Measurements from ENCODE around the gene KDM2A. TPM values are rescaled to one million over a fixed set of nuclear protein-coding genes. Genes with fewer than 3 reads are reported as not detected.

KDM2A gene
- total RNA-seq, 1 donor from 2014 or later = 28.1 TPM

DNA sequence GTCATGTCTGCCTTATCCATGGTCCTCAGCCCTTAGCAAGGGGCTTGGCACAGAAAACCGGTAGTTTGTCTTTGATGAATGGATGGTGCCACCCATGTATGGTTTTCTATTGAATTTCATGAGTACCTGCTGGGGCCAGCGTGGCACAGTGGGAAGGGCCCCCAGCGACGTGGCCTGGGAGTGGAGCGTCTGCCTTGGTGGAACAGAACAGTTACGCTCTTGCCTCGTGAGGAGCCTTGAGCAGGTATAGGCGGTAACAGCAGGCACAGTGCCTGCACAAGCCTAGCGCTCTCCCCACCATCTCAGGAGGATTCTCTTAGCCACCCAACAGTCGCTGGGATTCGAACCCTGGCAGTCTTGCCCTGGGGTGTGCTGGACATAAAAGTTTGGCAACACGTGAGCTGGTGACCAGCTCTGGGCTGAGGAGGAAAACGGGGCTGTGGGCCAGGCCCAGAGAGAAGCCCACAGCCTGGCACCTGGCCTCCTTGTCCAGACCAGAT lies 181.2 kb downstream of the KDM2A start:
- no peak for DNase-seq (ENCODE audit: low read depth in 2 of 2)

DNA sequence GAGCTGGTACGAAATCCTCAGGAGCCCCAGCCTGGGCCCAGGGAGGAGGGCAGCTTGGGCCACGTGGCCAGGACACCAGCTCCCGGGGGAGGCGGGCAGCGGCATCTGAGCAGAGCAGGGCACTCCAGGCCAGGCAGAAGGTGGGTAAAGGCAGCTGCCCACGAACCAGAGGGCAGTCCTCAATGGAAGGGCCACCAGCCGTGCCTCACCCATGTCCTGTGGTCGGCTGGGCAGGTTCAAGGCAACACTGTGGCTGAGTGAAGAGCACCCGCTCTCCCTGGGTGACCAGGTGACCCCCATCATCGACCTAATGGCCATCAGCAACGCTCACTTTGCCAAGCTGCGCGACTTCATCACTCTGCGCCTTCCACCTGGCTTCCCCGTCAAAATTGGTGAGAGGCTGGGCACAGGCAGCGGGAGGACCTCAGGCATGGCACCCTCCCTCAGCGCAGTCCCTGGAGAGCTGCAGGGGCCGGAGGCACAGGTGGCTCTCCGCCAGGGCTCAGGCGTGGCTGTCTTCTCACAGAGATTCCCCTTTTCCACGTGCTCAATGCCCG lies 181.8 kb downstream of the KDM2A start:
- no peak for DNase-seq (ENCODE audit: low read depth in 2 of 2)

DNA sequence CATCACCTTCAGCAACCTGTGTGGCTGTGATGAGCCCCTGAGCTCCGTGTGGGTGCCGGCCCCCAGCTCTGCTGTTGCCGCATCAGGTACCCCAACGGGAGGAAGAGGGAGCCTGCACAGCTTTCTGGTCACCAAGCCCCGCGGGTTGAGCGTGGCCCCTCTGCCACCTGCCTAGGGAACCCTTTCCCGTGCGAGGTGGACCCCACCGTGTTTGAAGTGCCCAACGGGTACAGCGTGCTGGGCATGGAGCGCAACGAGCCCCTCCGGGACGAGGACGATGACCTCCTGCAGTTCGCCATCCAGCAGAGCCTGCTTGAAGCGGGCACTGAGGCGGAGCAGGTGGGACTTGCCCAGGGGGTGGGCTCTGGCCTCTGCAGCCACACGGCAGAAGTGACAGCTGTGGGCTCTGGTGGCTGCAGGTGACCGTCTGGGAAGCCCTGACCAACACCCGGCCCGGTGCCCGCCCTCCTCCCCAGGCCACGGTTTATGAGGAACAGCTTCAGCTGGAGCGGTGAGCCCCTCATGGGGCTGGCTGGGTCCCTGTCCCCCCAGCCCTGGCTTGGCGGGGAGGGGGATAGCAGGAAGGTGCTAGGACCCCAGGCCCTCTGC lies 182.4 kb downstream of the KDM2A start:
- DNase-seq (ENCODE audit: low read depth in 2 of 2) = no peak

DNA sequence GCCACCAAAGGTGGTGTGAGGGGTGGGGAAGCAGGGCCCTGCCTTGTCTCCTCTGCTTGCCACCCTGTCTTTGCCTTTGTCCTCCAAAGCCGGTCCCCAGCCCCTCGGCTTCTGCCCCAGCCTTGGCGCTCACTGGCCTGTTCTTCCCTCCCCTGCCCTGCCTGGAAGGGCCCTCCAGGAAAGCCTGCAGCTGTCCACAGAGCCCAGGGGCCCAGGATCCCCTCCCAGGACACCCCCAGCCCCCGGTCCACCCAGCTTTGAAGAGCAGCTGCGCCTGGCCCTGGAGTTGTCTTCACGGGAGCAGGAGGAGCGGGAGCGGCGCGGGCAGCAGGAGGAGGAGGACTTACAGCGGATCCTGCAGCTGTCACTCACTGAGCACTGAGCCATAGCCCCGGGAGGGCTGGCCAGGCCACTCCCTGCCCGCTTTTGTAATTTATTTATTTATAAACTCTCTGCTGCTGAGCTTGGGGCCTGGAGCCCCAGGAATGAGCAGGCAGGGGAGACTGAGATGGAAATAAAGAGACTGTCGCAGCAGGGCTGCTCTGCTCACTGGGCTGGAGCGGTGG lies 183.0 kb downstream of the KDM2A start:
- DNase-seq (ENCODE audit: low read depth in 2 of 2) = no peak

DNA sequence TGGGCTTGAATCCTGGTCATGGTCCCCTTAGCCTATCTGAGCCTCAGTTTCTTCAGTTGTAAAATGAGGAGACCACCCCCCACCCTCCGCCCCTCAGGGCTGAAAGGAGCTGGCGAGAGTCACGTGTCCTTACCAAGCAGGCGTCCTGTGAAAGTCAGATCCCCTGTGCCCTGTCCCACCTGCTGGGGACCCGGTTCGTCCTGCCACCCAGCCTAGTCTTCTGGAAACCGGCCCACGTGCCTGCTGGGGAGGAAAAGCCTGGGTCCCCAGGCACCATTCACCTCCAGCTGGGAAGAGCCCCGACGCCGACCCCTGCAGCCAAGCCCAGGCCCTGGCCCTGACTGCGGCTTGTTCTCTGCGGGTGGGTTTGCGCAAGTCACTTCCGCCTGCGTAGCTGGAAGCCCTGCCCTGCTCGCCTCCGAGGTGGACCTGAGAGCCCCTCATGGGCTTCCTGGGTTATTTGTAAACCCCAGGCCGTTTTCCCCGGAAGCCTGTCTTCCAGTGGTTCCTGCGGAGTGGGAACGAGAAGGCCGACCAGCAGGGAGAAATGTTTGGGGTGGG lies 183.6 kb downstream of the KDM2A start:
- no peak for DNase-seq (ENCODE audit: low read depth in 2 of 2)

DNA sequence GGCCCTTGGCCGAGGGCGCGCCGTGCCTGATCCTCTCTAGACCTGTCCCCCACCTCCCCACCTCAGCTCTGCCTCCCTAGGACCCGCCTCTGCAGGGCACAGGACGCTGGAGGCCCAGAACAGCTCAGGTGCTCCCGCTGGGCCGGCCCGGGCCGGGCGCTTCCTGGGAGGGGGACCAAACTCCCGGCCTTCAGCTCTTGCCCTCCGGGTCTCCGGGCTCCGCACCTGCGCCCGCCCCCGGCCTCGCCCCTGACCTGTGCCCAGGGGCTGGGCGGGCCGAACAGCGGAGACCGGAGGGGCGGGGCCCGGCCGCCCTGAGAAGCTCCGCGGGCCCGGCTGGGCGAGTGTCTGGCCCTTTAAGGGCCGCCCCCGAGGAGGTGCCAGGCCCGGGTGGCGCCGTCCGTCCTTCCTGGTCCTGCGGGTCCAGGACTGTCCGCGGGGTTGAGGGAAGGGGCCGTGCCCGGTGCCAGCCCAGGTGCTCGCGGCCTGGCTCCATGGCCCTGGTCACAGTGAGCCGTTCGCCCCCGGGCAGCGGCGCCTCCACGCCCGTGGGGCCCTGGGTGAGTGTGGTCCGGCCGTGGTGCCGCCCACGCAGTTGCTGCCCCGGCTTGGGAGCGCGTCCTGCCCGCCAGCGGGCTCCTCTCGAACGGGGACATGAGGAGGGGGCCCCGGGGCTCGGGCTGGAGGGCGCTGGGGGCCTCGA lies 184.2 kb downstream of the KDM2A start, which contains the start of gene SSH3:
Gene SSH3 (plus strand): TSS at position 399 of the 703 bp plus-strand sequence. CDS start 96 bp downstream, at position 495.
- DNase-seq (ENCODE audit: low read depth in 2 of 2) = peak in 1 of 2 donors; percentile 68

DNA sequence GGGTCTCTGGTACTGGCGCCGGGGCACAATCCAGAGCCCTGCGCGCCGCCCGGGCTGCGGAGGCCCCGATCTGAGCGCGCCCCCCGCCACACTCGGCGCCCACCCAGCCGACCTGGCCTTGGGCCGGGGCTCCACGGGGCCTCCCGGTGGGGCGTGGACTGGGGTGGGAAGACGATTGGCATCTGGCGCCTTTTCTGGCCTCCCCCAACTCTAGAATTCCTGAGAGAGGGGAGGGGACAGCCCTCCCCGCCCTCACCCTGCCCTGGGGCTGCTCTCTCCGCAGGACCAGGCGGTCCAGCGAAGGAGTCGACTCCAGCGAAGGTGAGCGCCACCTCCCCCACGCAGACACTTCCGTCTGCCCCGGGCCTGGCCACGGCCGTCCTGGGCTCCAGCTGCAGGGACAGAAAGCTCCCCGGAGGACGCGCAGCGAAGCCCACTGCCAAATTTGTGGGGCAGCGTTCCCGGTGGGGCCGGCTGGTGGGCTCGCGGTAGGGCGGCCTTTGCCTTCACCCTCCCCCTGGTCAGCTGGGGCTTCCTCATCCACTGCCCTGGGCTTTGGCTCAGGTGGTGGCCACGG lies 184.9 kb downstream of the KDM2A start:
- DNase-seq (ENCODE audit: low read depth in 2 of 2) = peak in 1 of 2 donors; percentile 11

DNA sequence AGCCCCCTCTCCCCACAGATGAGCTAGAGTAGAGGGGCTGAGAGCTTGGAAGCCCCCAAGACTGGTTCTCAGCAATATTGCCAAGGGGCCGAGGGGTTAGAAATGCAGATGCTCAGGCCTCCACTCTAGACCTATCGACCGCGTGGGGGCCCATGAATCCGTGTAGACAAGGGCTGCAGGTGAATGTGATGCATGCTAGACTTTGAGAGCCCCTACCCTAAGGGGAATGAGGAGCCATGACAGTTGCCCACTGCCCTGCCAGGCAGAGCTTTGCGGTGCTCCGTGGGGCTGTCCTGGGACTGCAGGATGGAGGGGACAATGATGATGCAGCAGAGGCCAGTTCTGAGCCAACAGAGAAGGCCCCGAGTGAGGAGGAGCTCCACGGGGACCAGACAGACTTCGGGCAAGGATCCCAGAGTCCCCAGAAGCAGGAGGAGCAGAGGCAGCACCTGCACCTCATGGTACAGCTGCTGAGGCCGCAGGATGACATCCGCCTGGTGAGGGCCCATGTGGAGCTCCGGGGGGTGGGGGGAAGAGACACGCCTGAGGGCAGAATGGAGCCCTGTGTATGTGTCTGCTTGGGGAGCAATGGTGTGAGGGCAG lies 185.5 kb downstream of the KDM2A start:
- DNase-seq (ENCODE audit: low read depth in 2 of 2) = no peak

DNA sequence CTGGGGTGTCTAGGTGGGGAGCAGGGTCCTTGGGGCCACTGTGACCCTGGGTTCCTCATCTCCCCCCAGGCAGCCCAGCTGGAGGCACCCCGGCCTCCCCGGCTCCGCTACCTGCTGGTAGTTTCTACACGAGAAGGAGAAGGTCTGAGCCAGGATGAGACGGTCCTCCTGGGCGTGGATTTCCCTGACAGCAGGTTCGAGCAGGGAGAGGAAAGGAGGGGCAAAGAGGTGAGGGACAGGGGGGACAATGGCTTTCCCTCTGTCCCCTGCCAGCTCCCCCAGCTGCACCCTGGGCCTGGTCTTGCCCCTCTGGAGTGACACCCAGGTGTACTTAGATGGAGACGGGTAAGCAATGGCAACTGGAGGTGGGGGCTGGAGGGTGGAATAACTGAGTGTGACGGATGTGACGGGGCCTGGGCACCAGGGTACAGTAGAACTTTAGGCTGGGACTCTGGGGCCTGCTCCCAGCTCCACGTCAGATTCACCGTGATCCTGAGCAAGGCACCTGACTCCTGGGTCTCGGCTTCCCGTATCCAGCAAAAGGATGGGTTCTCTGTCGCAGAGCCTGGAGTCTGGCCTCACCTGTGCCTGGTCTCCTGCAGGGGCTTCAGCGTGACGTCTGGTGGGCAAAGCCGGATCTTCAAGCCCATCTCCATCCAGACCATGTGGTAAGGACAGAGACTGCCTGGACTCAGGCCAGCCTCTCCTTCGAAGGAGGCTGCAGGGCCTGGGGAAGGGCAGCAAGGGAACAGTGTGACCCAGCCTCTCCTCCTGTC lies 187.9 kb downstream of the KDM2A start:
- DNase-seq (ENCODE audit: low read depth in 2 of 2) = no peak

DNA sequence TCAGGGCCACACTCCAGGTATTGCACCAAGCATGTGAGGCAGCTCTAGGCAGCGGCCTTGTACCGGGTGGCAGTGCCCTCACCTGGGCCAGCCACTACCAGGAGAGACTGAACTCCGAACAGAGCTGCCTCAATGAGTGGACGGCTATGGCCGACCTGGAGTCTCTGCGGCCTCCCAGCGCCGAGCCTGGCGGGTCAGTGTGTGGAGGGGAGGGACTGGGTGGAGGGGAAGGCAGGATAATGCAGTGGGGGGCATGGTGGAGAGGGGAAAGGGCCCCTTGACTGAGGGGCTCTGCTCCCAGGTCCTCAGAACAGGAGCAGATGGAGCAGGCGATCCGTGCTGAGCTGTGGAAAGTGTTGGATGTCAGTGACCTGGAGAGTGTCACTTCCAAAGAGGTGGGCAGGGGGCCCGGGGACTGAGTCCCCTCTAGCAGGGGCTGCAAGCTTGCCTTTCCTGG lies 188.5 kb downstream of the KDM2A start:
- no peak for DNase-seq (ENCODE audit: low read depth in 2 of 2)

Other genes with a start within 250 kb of the KDM2A start
- 8.9 and 9.1 TPM in 2 replicates for gene PC, start 160.9 kb upstream of the KDM2A start, total RNA-seq
- gene C11orf86, start 144.0 kb upstream of the KDM2A start, total RNA-seq = not detected in 2 replicates
- gene SYT12, start 96.1 kb upstream of the KDM2A start, total RNA-seq = under 0.01 TPM in 2 replicates
- 16.9 and 24.0 TPM in 2 replicates for gene RHOD, start 62.4 kb upstream of the KDM2A start, total RNA-seq
- gene GRK2, start 147.2 kb downstream of the KDM2A start, total RNA-seq = 25.9 and 37.7 TPM in 2 replicates
- gene ANKRD13D, start 170.0 kb downstream of the KDM2A start, total RNA-seq = 17.7 and 24.8 TPM in 2 replicates
- 7.2 and 11.5 TPM in 2 replicates for gene SSH3, start 184.3 kb downstream of the KDM2A start, total RNA-seq
- gene POLD4, start 234.3 kb downstream of the KDM2A start, total RNA-seq = 26.2 and 32.4 TPM in 2 replicates